DOHH2 (cell line): ENCODE results near the gene TTC28.

ENCODE experiments used
- EZH2phosphoT487 ChIP-seq: fragments of 200-600 bp; sonication (generic); IDR thresholded peaks from 2 replicates; pipeline ENCODE4 v1.6.1; 2017; ENCODE audit warnings: borderline replicate concordance, mild to moderate bottlenecking, antibody characterized with exemption, low read length, moderate library complexity, mixed read lengths
- TF ChIP-seq, protein P1 (sequence below): fragments of 200-600 bp; sonication (generic); IDR thresholded peaks from one replicate; pipeline ENCODE4 v1.5.1; 2014; ENCODE audit warnings: antibody characterized with exemption, mild to moderate bottlenecking, low read depth, low read length; ENCODE audit not compliant: poor library complexity, severe bottlenecking

DNA sequence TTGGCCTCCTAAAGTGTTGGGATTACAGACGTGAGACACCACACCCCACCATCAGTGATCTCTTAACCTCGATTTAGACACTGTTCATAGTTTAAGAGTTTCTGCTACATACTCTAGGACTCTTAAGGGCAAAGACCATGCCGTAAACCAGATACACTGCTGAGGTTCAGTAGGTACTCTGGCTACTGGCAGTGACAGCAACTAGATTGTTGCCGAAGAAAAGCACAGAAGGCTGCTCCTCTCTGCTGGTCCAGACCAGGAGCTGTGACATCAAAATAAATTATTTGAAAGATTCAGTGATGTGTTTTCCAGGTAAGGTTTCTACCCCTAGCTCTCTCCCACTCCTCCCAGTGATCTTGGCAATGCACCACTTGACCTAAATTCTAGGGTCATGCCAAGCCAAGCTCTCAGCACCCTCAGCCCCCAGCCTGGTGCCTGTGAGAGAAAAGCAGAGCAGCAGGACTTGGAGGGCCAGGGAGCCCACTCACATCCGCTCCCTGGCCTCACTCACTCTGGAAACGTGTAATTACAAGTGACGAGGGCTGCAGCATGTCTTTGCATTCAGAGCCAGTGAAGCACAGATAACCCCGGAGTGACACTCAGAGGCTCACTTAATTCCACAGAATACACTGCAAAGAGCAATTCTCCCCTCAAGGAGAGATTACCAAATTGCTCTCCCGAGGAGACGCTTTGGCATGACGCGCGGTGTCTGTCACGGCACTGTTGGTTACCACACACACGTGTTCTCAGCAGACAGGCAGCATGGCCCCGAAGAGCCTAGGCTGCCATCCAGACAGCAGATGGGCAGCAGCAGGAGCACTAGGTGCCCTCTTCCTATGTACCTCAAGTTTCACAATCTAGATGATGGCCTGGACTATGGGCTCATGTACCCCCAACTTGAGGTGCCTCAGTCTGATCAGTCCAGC lies 663.7 kb downstream of the TTC28 start:
- TF ChIP-seq, protein P1, sequence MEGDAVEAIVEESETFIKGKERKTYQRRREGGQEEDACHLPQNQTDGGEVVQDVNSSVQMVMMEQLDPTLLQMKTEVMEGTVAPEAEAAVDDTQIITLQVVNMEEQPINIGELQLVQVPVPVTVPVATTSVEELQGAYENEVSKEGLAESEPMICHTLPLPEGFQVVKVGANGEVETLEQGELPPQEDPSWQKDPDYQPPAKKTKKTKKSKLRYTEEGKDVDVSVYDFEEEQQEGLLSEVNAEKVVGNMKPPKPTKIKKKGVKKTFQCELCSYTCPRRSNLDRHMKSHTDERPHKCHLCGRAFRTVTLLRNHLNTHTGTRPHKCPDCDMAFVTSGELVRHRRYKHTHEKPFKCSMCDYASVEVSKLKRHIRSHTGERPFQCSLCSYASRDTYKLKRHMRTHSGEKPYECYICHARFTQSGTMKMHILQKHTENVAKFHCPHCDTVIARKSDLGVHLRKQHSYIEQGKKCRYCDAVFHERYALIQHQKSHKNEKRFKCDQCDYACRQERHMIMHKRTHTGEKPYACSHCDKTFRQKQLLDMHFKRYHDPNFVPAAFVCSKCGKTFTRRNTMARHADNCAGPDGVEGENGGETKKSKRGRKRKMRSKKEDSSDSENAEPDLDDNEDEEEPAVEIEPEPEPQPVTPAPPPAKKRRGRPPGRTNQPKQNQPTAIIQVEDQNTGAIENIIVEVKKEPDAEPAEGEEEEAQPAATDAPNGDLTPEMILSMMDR: no peak
- TF ChIP-seq EZH2phosphoT487: no peak
